A673 (cell line): ENCODE results near the gene SLC23A2.

Source experiments
- EZH2 ChIP-seq: fragments of 200-600 bp; sonication (generic); IDR thresholded peaks from 2 replicates; pipeline ENCODE4 v1.6.1; 2017; ENCODE audit warnings: borderline replicate concordance, low read depth, mild to moderate bottlenecking, mixed read lengths, antibody characterized with exemption, low read length; ENCODE audit not compliant: poor library complexity, severe bottlenecking
- TF ChIP-seq, protein P1 (sequence below): fragments of 300-800, 200-600 bp; sonication (generic); conservative IDR thresholded peaks from 2 replicates; pipeline ENCODE4 v1.5.1; 2017; ENCODE audit warnings: low read depth, mild to moderate bottlenecking, antibody characterized with exemption, low read length, moderate library complexity, mixed read lengths

GRCh38 chr20:4949833-4950178 is 51.5 kb downstream of the SLC23A2 start:
- TF ChIP-seq, protein P1, sequence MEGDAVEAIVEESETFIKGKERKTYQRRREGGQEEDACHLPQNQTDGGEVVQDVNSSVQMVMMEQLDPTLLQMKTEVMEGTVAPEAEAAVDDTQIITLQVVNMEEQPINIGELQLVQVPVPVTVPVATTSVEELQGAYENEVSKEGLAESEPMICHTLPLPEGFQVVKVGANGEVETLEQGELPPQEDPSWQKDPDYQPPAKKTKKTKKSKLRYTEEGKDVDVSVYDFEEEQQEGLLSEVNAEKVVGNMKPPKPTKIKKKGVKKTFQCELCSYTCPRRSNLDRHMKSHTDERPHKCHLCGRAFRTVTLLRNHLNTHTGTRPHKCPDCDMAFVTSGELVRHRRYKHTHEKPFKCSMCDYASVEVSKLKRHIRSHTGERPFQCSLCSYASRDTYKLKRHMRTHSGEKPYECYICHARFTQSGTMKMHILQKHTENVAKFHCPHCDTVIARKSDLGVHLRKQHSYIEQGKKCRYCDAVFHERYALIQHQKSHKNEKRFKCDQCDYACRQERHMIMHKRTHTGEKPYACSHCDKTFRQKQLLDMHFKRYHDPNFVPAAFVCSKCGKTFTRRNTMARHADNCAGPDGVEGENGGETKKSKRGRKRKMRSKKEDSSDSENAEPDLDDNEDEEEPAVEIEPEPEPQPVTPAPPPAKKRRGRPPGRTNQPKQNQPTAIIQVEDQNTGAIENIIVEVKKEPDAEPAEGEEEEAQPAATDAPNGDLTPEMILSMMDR: peak; percentile 63
- TF ChIP-seq EZH2: no peak
